Mesenchymal stem cell (in vitro differentiated cells and primary cell): Measurements from ENCODE around the gene PRKCA.

Experiments used
- DNase-seq: peaks from one replicate; pipeline ENCODE4 v3.0.0-alpha.2; 2013
- H2AFZ ChIP-seq: one replicate; pipeline ENCODE4 v1.6.1; 2013; ENCODE audit warnings: low read depth, mild to moderate bottlenecking, control low read depth, inconsistent platforms, low read length, moderate library complexity
- H2AK5ac ChIP-seq: 2 replicates; pipeline ENCODE4 v1.6.1; 2013; ENCODE audit warnings: low read length, moderate library complexity, mild to moderate bottlenecking, inconsistent platforms; ENCODE audit not compliant: severe bottlenecking
- H2BK120ac ChIP-seq: one replicate; pipeline ENCODE4 v1.6.1; 2013; ENCODE audit warnings: low read depth, mild to moderate bottlenecking, inconsistent platforms, low read length, moderate library complexity
- H2BK12ac ChIP-seq, 2 experiments: one replicate each; pipeline ENCODE4 v1.6.1; 2013; ENCODE audit warnings: inconsistent platforms in 2 of 2, low read length in 2 of 2, mild to moderate bottlenecking in 2 of 2, moderate library complexity in 2 of 2, control low read depth in 1 of 2
- H2BK15ac ChIP-seq: one replicate; pipeline ENCODE4 v1.6.1; 2013; ENCODE audit warnings: mild to moderate bottlenecking, low read depth, inconsistent platforms; ENCODE audit not compliant: poor library complexity, severe bottlenecking
- H2BK5ac ChIP-seq: 2 replicates; pipeline ENCODE4 v1.6.1; 2013; ENCODE audit warnings: low read depth, mild to moderate bottlenecking, low read length, control low read depth, inconsistent platforms; ENCODE audit not compliant: poor library complexity, severe bottlenecking
- H3K14ac ChIP-seq, 2 experiments: one replicate each; pipeline ENCODE4 v1.6.1; 2013; ENCODE audit warnings: inconsistent platforms in 2 of 2, low read length in 2 of 2, control low read depth in 1 of 2, mild to moderate bottlenecking in 1 of 2, moderate library complexity in 1 of 2
- H3K18ac ChIP-seq, 2 experiments: one replicate each; pipeline ENCODE4 v1.6.1; 2013; ENCODE audit warnings: inconsistent platforms in 2 of 2, low read length in 2 of 2, control low read depth in 1 of 2, low read depth in 1 of 2, mild to moderate bottlenecking in 1 of 2
- H3K23ac ChIP-seq, 2 experiments: one replicate each; pipeline ENCODE4 v1.6.1; 2013; ENCODE audit warnings: inconsistent platforms in 2 of 2, low read length in 2 of 2, mild to moderate bottlenecking in 2 of 2, moderate library complexity in 2 of 2, control low read depth in 1 of 2
- H3K27ac ChIP-seq: 2 replicates; pipeline ENCODE4 v1.5.1; 2013; ENCODE audit warnings: mild to moderate bottlenecking, moderate library complexity, low read length, control low read depth, inconsistent platforms; ENCODE audit not compliant: poor library complexity, severe bottlenecking
- H3K27me3 ChIP-seq, 2 experiments: 2 replicates each; pipeline versions ENCODE4 v1.6.1 to v1.7.0; 2013; ENCODE audit warnings: low read length in 2 of 2, mild to moderate bottlenecking in 2 of 2, moderate library complexity in 2 of 2, control low read depth in 1 of 2, inconsistent platforms in 1 of 2; ENCODE audit not compliant: control insufficient read depth in 1 of 2, insufficient read depth in 1 of 2
- H3K36me3 ChIP-seq, 2 experiments: 2 replicates each; pipeline versions ENCODE4 v1.6.1 to v1.7.0; 2013; ENCODE audit warnings: low read length in 2 of 2, control low read depth in 1 of 2, inconsistent platforms in 1 of 2, low read depth in 1 of 2, mild to moderate bottlenecking in 1 of 2; ENCODE audit not compliant: insufficient read depth in 2 of 2, control insufficient read depth in 1 of 2
- H3K4ac ChIP-seq, 2 experiments: one replicate each; pipeline ENCODE4 v1.6.1; 2013; ENCODE audit warnings: inconsistent platforms in 2 of 2, low read length in 2 of 2, mild to moderate bottlenecking in 2 of 2, moderate library complexity in 2 of 2, control low read depth in 1 of 2, low read depth in 1 of 2
- H3K4me1 ChIP-seq: 2 replicates; pipeline ENCODE4 v1.6.1; 2013; ENCODE audit warnings: low read depth, low read length, control low read depth; ENCODE audit not compliant: control insufficient read depth, insufficient read depth
- H3K4me2 ChIP-seq: 2 replicates; pipeline ENCODE4 v1.6.1; 2013; ENCODE audit warnings: low read length, mild to moderate bottlenecking, inconsistent platforms; ENCODE audit not compliant: poor library complexity, severe bottlenecking
- H3K4me3 ChIP-seq, 2 experiments: 2 replicates each; pipeline versions ENCODE4 v1.5.1 to v1.7.0; 2013; ENCODE audit warnings: low read length in 2 of 2, mild to moderate bottlenecking in 2 of 2, control low read depth in 1 of 2, low read depth in 1 of 2; ENCODE audit not compliant: insufficient read depth in 1 of 2
- H3K79me1 ChIP-seq: replicated peaks from 2 replicates; pipeline ENCODE4 v1.6.1; 2013; ENCODE audit warnings: mild to moderate bottlenecking, control low read depth, low read length, inconsistent platforms; ENCODE audit not compliant: poor library complexity, severe bottlenecking
- H3K9ac ChIP-seq: 2 replicates; pipeline ENCODE4 v1.7.0; 2013; ENCODE audit warnings: mild to moderate bottlenecking, low read length, moderate library complexity
- H3K9me3 ChIP-seq: 2 replicates; pipeline ENCODE4 v1.7.0; 2013; ENCODE audit warnings: mild to moderate bottlenecking, low read length; ENCODE audit not compliant: control insufficient read depth
- H4K8ac ChIP-seq: one replicate; pipeline ENCODE4 v1.6.1; 2013; ENCODE audit warnings: inconsistent platforms, mild to moderate bottlenecking, low read length, moderate library complexity
- H4K91ac ChIP-seq: one replicate; pipeline ENCODE4 v1.6.1; 2013; ENCODE audit warnings: mild to moderate bottlenecking, low read length, inconsistent platforms
- WGBS: methylation state at CpG from one replicate; pipeline ENCODE4 v1.1.7; 2013; ENCODE audit warnings: mixed read lengths; 5-methylcytosine and 5-hydroxymethylcytosine counted together

The PRKCA gene

DNA sequence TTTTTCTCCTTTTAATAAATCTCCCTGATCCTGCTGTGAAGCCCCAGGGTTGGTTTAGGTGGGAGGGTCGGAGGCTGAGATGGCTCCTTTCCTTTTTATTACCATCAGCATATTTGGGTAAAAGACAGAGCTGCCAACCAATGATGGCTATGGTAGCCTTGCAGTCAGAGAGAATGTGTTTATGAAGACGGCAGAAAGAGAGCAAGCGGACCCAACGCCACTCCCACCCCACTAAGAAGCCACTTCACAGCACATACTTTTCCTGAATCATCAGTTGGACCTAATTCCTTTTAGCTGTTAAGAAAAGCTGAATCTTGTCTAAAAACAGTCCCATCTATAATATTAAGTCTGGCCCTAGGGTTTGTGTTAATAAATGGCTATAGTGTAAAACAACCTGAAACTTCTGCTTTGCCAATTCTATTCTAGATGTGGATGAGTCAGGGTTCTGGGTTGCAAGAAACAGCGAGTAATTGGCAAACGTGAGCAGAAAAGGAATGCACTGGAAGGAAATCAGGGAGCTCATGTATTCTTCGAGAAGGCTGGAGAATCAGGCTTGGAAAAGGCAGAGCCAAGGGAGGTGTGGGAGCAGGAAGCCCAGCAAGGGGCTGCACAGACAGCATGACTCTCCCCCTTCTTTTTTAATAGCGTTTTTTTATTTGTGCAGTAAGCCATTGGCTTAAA is 34.0 kb upstream of the PRKCA start:
- H3K36me3 ChIP-seq, result no peaks in the 10 kb centered on the region
- H2BK5ac ChIP-seq, result no peak overlapping the region
- H3K27ac ChIP-seq, result peak overlapping the region; percentile 86
- no peak overlapping the region for H3K4ac ChIP-seq
- no peak overlapping the region for H3K18ac ChIP-seq
- no peak overlapping the region for H2AFZ ChIP-seq
- no peak overlapping the region for H2BK12ac ChIP-seq
- no peak overlapping the region for H3K14ac ChIP-seq
- H2BK120ac ChIP-seq, result no peak overlapping the region
- peaks cover 12% of the 10 kb centered on the region for H3K4me1 ChIP-seq
- no peak overlapping the region for H3K4me2 ChIP-seq
- no peak overlapping the region for H4K91ac ChIP-seq
- whole genome bisulfite sequencing, result 61% methylated on average over 7 of the region's 8 CpGs
- no peak overlapping the region for H4K8ac ChIP-seq
- H2BK15ac ChIP-seq, result no peak overlapping the region
- H3K27me3 ChIP-seq, result no peaks in the 10 kb centered on the region
- no peaks in the 10 kb centered on the region for H3K9me3 ChIP-seq
- no peak overlapping the region for H3K23ac ChIP-seq
- peak overlapping the region; percentile 1 for H2AK5ac ChIP-seq
- no peaks in the 10 kb centered on the region for H3K79me1 ChIP-seq
- no peak overlapping the region for H3K4me3 ChIP-seq
- H3K9ac ChIP-seq, result no peak overlapping the region
- peak; percentile 54 for DNase-seq

DNA sequence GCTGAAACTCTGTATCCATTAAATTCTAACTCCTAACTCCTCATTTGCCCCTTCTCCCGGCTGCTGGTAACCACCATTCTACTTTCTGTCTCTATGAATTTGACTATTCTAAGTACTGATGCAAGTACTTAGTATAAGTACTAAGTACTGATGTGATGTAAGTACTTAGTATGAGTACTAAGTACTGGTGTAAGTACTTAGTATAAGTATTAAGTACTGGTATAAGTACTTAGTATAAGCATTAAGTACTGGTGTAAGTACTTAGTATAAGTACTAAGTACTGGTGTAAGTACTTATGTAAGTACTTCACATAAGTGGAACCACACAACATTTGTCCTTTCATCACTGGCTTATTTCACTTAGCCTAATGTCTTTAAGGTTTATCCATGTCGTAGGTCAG is 32.3 kb upstream of the PRKCA start:
- Histone ChIP-seq H3K4me3 (no peak overlapping the region), H3K4ac (no peak overlapping the region), H3K79me1 (no peaks in the 10 kb centered on the region), H3K23ac (no peak overlapping the region), H3K18ac (no peak overlapping the region), H2BK5ac (no peak overlapping the region), H3K27me3 (no peaks in the 10 kb centered on the region), H3K4me1 (peaks cover 15% of the 10 kb centered on the region), H2BK12ac (no peak overlapping the region), H4K91ac (no peak overlapping the region), H3K27ac (no peak overlapping the region), H3K9ac (no peak overlapping the region), H3K9me3 (no peaks in the 10 kb centered on the region), H2BK120ac (no peak overlapping the region), H3K36me3 (no peaks in the 10 kb centered on the region), H3K14ac (no peak overlapping the region), H2AK5ac (no peak overlapping the region), H2AFZ (no peak overlapping the region), H4K8ac (no peak overlapping the region), H3K4me2 (no peak overlapping the region), H2BK15ac (no peak overlapping the region)
- no CpG with 5 or more reads among the region's 2 CpGs for WGBS
- DNase-seq, result no peak

DNA sequence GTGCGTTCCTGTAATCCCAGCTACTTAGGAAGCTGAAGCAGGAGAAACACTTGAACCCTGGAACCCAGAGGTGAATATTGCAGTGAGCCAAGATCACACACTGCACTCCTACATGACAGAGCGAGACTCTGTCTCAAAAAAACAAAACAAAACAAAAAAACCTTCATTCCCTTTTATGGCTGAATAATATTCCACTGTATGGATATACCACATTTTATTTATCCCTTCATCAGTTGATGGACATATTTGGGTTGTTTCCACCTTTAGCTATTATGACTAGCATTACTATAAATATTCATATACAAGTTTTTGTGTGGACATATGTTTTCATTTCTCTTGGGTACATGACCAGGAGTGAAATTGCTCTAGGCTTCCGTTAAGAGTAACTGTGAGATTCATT is 30.9 kb upstream of the PRKCA start:
- no peak overlapping the region for H2BK15ac ChIP-seq
- H4K91ac ChIP-seq, result no peak overlapping the region
- H3K14ac ChIP-seq, result no peak overlapping the region
- H2AFZ ChIP-seq, result no peak overlapping the region
- H3K18ac ChIP-seq, result no peak overlapping the region
- no peak overlapping the region for H3K23ac ChIP-seq
- 100% methylated on average over 3 of the region's 3 CpGs for WGBS
- DNase-seq, result no peak
- no peaks in the 10 kb centered on the region for H3K79me1 ChIP-seq
- no peaks in the 10 kb centered on the region for H3K36me3 ChIP-seq
- no peak overlapping the region for H3K9ac ChIP-seq
- no peak overlapping the region for H4K8ac ChIP-seq
- no peak overlapping the region for H3K27ac ChIP-seq
- H2BK5ac ChIP-seq, result no peak overlapping the region
- peak overlapping the region; percentile 88 for H2AK5ac ChIP-seq
- H3K27me3 ChIP-seq, result no peaks in the 10 kb centered on the region
- no peak overlapping the region for H3K4me2 ChIP-seq
- peaks cover 19% of the 10 kb centered on the region for H3K4me1 ChIP-seq
- no peaks in the 10 kb centered on the region for H3K9me3 ChIP-seq
- H3K4ac ChIP-seq, result no peak overlapping the region
- H3K4me3 ChIP-seq, result no peak overlapping the region
- no peak overlapping the region for H2BK12ac ChIP-seq
- H2BK120ac ChIP-seq, result no peak overlapping the region

DNA sequence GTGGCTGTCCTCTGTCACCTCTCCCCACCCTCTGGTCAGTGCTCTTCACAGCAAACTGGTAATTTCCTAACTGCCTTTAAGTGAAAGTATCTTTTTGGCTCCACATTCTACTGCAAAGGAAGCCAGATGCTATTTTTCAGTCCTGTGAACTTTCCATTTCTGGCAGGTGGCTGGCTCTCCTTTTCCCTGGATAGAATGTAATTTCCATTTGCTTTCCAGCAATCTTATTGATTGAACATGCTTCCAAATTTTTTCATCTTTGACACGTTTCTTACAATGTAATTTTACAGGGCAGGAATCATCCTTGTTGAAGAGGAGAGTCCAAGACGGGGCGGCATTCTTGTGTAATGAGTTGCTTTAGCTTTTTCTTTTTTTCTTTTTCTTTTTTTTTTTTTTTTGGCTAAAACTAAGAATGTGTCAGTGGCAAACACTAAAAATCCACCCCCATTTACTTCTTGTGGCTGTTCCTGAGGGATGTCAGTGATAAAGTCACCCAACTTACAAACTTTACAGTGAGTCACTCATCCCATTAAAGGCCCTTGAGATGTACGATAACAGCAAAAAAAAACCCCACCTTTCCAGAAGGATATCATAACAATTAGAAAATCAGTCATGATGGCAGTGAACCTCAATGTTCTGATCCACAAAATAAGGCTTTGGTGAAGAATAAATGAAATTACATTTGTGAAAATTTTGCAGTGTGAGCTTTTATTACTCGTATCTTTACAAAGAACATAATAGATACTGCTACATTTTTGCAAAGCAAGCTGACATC is 29.4 kb upstream of the PRKCA start:
- H3K14ac ChIP-seq, result no peak overlapping the region
- peaks cover 16% of the 10 kb centered on the region for H3K4me1 ChIP-seq
- H2BK5ac ChIP-seq, result peak overlapping the region; percentile 76
- no peaks in the 10 kb centered on the region for H3K9me3 ChIP-seq
- H3K9ac ChIP-seq, result peak overlapping the region; percentile 60
- H3K23ac ChIP-seq, result no peak overlapping the region
- H3K4me3 ChIP-seq, result peak overlapping the region in 1 of 2 experiments; percentile 52
- WGBS, result 0% methylated on average over 1 of the region's 5 CpGs
- DNase-seq, result peak; percentile 74
- peak overlapping the region; percentile 13 for H2AK5ac ChIP-seq
- no peaks in the 10 kb centered on the region for H3K79me1 ChIP-seq
- H2BK15ac ChIP-seq, result no peak overlapping the region
- peak overlapping the region in 1 of 2 experiments; percentile 15 for H3K18ac ChIP-seq
- no peak overlapping the region for H4K8ac ChIP-seq
- H3K4me2 ChIP-seq, result peak overlapping the region; percentile 41
- H3K27ac ChIP-seq, result peak overlapping the region; percentile 85
- peak overlapping the region in 1 of 2 experiments; percentile 37 for H3K4ac ChIP-seq
- H2BK120ac ChIP-seq, result no peak overlapping the region
- H2BK12ac ChIP-seq, result peak overlapping the region in 1 of 2 experiments; percentile 61
- no peaks in the 10 kb centered on the region for H3K27me3 ChIP-seq
- no peak overlapping the region for H4K91ac ChIP-seq
- H2AFZ ChIP-seq, result no peak overlapping the region
- H3K36me3 ChIP-seq, result no peaks in the 10 kb centered on the region
